ENCODE data around the gene PCSK4. TPM values are rescaled to one million over a fixed set of nuclear protein-coding genes. Genes with fewer than 3 reads are reported as not detected.

Gene PCSK4
- total and polyA plus RNA-seq, 9 of the 15 experiments (the other 6 are each of a cell fraction or from before 2014, with no cell fraction given), result 0.01 to 9.1 (median 2.1) TPM; not detected in 1

DNA sequence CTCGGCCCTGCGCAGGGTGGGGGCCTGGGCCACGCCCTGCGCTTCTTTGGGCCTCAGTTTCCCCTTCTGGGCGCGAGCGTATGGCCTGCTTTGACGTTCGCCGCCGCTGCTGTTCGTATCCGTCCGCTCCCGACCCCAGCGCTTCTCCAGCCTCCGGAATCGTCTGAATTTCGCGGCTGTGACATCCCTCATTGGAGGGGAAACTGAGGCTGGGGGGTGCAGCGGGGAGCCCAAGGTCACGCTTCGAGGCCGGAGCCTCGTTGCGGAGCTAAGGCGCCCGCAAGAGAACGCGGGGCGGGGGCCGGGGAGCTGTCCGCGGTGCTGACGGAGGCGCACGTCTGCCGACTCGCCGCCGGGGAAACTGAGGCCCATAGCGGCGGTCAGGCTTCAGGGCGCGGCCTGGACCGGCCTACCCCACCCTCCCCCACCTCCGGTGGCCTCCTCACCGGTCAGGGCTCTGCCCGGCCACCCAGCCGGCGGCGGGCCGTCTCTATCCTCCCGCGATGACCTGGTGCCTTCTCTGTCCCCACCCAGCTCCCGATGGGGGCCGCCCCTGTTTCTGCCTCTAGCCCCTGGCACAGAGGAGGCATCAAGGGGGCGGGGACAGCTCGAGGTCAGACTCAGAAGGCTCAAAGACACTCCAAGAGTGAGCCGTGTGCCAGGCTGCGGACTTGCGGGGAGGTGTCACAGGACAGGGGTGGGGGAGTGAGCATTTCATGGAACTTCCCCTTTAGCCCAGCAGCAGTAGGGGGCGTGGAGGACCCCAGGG, 43.3 kb downstream of the PCSK4 start (continued):
- TF ChIP-seq CBFB (CRISPR knock-in tag; IDR thresholded peaks at IDR 0.05) (0 out of 2 replicates have a peak, but pooled peaks have one; percentile 21), NCOA1 (IDR thresholded peaks at IDR 0.05; ENCODE audit: low read depth) (0 out of 2 replicates have a peak, but pooled peaks have one; percentile 54), MAZ (CRISPR knock-in tag; conservative IDR thresholded peaks at IDR 0.05 in 1 of 2, IDR thresholded peaks at IDR 0.05 in 1 of 2) (peak; percentile 70 to 89), ZKSCAN1 (IDR thresholded peaks at IDR 0.05; ENCODE audit: low read depth, low read length) (no peak), ZNF224 (CRISPR knock-in tag; IDR thresholded peaks at IDR 0.05) (0 out of 2 replicates have a peak, but pooled peaks have one; percentile 50), ADNP (tag; IDR thresholded peaks at IDR 0.05) (no peak), SMARCB1 (IDR thresholded peaks at IDR 0.05; ENCODE audit: insufficient read length, low read depth) (peak; percentile 55), SP2 (IDR thresholded peaks at IDR 0.05; ENCODE audit: extremely low read depth, low read depth, low read length, poor library complexity, severe bottlenecking) (no peak)
- TF ChIP-seq, protein P1, sequence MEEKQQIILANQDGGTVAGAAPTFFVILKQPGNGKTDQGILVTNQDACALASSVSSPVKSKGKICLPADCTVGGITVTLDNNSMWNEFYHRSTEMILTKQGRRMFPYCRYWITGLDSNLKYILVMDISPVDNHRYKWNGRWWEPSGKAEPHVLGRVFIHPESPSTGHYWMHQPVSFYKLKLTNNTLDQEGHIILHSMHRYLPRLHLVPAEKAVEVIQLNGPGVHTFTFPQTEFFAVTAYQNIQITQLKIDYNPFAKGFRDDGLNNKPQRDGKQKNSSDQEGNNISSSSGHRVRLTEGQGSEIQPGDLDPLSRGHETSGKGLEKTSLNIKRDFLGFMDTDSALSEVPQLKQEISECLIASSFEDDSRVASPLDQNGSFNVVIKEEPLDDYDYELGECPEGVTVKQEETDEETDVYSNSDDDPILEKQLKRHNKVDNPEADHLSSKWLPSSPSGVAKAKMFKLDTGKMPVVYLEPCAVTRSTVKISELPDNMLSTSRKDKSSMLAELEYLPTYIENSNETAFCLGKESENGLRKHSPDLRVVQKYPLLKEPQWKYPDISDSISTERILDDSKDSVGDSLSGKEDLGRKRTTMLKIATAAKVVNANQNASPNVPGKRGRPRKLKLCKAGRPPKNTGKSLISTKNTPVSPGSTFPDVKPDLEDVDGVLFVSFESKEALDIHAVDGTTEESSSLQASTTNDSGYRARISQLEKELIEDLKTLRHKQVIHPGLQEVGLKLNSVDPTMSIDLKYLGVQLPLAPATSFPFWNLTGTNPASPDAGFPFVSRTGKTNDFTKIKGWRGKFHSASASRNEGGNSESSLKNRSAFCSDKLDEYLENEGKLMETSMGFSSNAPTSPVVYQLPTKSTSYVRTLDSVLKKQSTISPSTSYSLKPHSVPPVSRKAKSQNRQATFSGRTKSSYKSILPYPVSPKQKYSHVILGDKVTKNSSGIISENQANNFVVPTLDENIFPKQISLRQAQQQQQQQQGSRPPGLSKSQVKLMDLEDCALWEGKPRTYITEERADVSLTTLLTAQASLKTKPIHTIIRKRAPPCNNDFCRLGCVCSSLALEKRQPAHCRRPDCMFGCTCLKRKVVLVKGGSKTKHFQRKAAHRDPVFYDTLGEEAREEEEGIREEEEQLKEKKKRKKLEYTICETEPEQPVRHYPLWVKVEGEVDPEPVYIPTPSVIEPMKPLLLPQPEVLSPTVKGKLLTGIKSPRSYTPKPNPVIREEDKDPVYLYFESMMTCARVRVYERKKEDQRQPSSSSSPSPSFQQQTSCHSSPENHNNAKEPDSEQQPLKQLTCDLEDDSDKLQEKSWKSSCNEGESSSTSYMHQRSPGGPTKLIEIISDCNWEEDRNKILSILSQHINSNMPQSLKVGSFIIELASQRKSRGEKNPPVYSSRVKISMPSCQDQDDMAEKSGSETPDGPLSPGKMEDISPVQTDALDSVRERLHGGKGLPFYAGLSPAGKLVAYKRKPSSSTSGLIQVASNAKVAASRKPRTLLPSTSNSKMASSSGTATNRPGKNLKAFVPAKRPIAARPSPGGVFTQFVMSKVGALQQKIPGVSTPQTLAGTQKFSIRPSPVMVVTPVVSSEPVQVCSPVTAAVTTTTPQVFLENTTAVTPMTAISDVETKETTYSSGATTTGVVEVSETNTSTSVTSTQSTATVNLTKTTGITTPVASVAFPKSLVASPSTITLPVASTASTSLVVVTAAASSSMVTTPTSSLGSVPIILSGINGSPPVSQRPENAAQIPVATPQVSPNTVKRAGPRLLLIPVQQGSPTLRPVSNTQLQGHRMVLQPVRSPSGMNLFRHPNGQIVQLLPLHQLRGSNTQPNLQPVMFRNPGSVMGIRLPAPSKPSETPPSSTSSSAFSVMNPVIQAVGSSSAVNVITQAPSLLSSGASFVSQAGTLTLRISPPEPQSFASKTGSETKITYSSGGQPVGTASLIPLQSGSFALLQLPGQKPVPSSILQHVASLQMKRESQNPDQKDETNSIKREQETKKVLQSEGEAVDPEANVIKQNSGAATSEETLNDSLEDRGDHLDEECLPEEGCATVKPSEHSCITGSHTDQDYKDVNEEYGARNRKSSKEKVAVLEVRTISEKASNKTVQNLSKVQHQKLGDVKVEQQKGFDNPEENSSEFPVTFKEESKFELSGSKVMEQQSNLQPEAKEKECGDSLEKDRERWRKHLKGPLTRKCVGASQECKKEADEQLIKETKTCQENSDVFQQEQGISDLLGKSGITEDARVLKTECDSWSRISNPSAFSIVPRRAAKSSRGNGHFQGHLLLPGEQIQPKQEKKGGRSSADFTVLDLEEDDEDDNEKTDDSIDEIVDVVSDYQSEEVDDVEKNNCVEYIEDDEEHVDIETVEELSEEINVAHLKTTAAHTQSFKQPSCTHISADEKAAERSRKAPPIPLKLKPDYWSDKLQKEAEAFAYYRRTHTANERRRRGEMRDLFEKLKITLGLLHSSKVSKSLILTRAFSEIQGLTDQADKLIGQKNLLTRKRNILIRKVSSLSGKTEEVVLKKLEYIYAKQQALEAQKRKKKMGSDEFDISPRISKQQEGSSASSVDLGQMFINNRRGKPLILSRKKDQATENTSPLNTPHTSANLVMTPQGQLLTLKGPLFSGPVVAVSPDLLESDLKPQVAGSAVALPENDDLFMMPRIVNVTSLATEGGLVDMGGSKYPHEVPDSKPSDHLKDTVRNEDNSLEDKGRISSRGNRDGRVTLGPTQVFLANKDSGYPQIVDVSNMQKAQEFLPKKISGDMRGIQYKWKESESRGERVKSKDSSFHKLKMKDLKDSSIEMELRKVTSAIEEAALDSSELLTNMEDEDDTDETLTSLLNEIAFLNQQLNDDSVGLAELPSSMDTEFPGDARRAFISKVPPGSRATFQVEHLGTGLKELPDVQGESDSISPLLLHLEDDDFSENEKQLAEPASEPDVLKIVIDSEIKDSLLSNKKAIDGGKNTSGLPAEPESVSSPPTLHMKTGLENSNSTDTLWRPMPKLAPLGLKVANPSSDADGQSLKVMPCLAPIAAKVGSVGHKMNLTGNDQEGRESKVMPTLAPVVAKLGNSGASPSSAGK (IDR thresholded peaks at IDR 0.05), result no peak
- TF ChIP-seq, protein P2, sequence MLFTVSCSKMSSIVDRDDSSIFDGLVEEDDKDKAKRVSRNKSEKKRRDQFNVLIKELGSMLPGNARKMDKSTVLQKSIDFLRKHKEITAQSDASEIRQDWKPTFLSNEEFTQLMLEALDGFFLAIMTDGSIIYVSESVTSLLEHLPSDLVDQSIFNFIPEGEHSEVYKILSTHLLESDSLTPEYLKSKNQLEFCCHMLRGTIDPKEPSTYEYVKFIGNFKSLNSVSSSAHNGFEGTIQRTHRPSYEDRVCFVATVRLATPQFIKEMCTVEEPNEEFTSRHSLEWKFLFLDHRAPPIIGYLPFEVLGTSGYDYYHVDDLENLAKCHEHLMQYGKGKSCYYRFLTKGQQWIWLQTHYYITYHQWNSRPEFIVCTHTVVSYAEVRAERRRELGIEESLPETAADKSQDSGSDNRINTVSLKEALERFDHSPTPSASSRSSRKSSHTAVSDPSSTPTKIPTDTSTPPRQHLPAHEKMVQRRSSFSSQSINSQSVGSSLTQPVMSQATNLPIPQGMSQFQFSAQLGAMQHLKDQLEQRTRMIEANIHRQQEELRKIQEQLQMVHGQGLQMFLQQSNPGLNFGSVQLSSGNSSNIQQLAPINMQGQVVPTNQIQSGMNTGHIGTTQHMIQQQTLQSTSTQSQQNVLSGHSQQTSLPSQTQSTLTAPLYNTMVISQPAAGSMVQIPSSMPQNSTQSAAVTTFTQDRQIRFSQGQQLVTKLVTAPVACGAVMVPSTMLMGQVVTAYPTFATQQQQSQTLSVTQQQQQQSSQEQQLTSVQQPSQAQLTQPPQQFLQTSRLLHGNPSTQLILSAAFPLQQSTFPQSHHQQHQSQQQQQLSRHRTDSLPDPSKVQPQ (CRISPR knock-in tag; IDR thresholded peaks at IDR 0.05; ENCODE audit: borderline replicate concordance), result no peak
- TF ChIP-seq, protein P3, sequence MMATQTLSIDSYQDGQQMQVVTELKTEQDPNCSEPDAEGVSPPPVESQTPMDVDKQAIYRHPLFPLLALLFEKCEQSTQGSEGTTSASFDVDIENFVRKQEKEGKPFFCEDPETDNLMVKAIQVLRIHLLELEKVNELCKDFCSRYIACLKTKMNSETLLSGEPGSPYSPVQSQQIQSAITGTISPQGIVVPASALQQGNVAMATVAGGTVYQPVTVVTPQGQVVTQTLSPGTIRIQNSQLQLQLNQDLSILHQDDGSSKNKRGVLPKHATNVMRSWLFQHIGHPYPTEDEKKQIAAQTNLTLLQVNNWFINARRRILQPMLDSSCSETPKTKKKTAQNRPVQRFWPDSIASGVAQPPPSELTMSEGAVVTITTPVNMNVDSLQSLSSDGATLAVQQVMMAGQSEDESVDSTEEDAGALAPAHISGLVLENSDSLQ (IDR thresholded peaks at IDR 0.05), result no peak
